OCI-LY7 (cell line): ENCODE measurements around the gene GID4. TPM values are rescaled to one million over a fixed set of nuclear protein-coding genes. Genes with fewer than 3 reads are reported as not detected.

ENCODE experiments used
- BruUV-seq: library from RNA; stranded (reverse); fragments of 400-500 nt; replicated peaks from 2 replicates; lab custom pipeline; 2021; lab: Mats Ljungman, UMichigan
- CTCF ChIA-PET: fragments of 300-600 bp; sonication (Branson Sonifier 250); formaldehyde crosslinking; loops from one replicate; lab custom pipeline; 2022; ENCODE audit warnings: antibody characterized with exemption; ENCODE audit not compliant: unreplicated experiment; lab: Charles Lee
- POLR2A ChIA-PET: fragments of 300-600 bp; sonication (Branson Sonifier 250); formaldehyde crosslinking; loops from one replicate; lab custom pipeline; 2022; ENCODE audit warnings: antibody characterized with exemption; lab: Charles Lee
- DNase-seq: peaks from one replicate; pipeline ENCODE4 v3.0.0-alpha.2; 2015; ENCODE audit warnings: low spot score
- H2AFZ ChIP-seq: fragments of 200-600 bp; sonication (generic), shearing (Covaris generic); 2 replicates; pipeline ENCODE4 v1.6.1; 2014; ENCODE audit warnings: mild to moderate bottlenecking, antibody characterized with exemption, low read length, moderate library complexity
- H3K27ac ChIP-seq: fragments of 200-600 bp; sonication (generic); 2 replicates; pipeline ENCODE4 v1.5.1; 2014; ENCODE audit warnings: mixed run types, low read depth, mild to moderate bottlenecking, moderate library complexity, low read length, inconsistent platforms; ENCODE audit not compliant: poor library complexity, severe bottlenecking
- H3K36me3 ChIP-seq: fragments of 200-600 bp; sonication (generic); 2 replicates; pipeline ENCODE4 v1.6.1; 2014; ENCODE audit warnings: mild to moderate bottlenecking, antibody characterized with exemption, low read length, moderate library complexity, mixed read lengths; ENCODE audit not compliant: insufficient read depth
- H3K4me1 ChIP-seq: fragments of 200-600 bp; sonication (generic); 2 replicates; pipeline ENCODE4 v1.5.1; 2014; ENCODE audit warnings: mild to moderate bottlenecking, low read length; ENCODE audit not compliant: insufficient read depth, poor library complexity, severe bottlenecking
- H3K4me2 ChIP-seq: fragments of 200-600 bp; sonication (generic); 2 replicates; pipeline ENCODE4 v1.6.1; 2014; ENCODE audit warnings: mild to moderate bottlenecking, low read length
- H3K4me3 ChIP-seq: fragments of 200-600 bp; sonication (generic); 2 replicates; pipeline ENCODE4 v1.5.1; 2014; ENCODE audit warnings: mild to moderate bottlenecking, low read depth, low read length; ENCODE audit not compliant: poor library complexity, severe bottlenecking
- H3K79me2 ChIP-seq: fragments of 200-600 bp; sonication (generic); 2 replicates; pipeline ENCODE4 v1.6.1; 2016; ENCODE audit warnings: low read depth, mild to moderate bottlenecking, low read length, moderate library complexity, mixed read lengths; ENCODE audit not compliant: insufficient read depth
- H3K9me2 ChIP-seq: fragments of 200-600 bp; sonication (generic); 2 replicates; pipeline ENCODE4 v1.6.1; 2016; ENCODE audit warnings: mild to moderate bottlenecking, low read length, mixed read lengths; ENCODE audit not compliant: insufficient read depth
- H3K9me3 ChIP-seq: fragments of 200-600 bp; sonication (generic); 2 replicates; pipeline ENCODE4 v1.6.1; 2014; ENCODE audit warnings: mild to moderate bottlenecking, mixed run types, low read length, mixed read lengths
- H4K20me1 ChIP-seq: fragments of 200-600 bp; sonication (generic); 2 replicates; pipeline ENCODE4 v1.6.1; 2014; ENCODE audit warnings: mild to moderate bottlenecking, antibody characterized with exemption, low read length, moderate library complexity, mixed read lengths; ENCODE audit not compliant: insufficient read depth
- CTCF ChIP-seq: fragments of 200-600 bp; sonication (generic); conservative IDR thresholded peaks from 2 replicates; pipeline ENCODE4 v1.5.1; 2014; ENCODE audit warnings: mild to moderate bottlenecking, antibody characterized with exemption, low read length, moderate library complexity, mixed read lengths
- EZH2phosphoT487 ChIP-seq: fragments of 200-600 bp; sonication (generic); IDR thresholded peaks from 2 replicates; pipeline ENCODE4 v1.6.1; 2018; ENCODE audit warnings: low read depth, borderline replicate concordance, mild to moderate bottlenecking, mixed run types, antibody characterized with exemption, low read length, moderate library complexity, mixed read lengths
- intact Hi-C: fragments of 100-400 bp; cut with micrococcal nuclease; formaldehyde crosslinking; loops from one replicate; pipeline ENCODE4 v1.10.0; 2022; ENCODE audit not compliant: unreplicated experiment
- total RNA-seq, 2 experiments: library from RNA; depleted of rRNA in 1 of 2; stranded (reverse); fragments of >200 nt in 1 of 2; shearing (Covaris generic) in 1 of 2; gene quantifications; 2 replicates each; pipeline ENCODE4 v1.2.3, GENCODE V29; 2014 to 2022

The GID4 gene
- total RNA-seq, 2 experiments from 2014 or later = 5.1 to 11.8 TPM

DNA sequence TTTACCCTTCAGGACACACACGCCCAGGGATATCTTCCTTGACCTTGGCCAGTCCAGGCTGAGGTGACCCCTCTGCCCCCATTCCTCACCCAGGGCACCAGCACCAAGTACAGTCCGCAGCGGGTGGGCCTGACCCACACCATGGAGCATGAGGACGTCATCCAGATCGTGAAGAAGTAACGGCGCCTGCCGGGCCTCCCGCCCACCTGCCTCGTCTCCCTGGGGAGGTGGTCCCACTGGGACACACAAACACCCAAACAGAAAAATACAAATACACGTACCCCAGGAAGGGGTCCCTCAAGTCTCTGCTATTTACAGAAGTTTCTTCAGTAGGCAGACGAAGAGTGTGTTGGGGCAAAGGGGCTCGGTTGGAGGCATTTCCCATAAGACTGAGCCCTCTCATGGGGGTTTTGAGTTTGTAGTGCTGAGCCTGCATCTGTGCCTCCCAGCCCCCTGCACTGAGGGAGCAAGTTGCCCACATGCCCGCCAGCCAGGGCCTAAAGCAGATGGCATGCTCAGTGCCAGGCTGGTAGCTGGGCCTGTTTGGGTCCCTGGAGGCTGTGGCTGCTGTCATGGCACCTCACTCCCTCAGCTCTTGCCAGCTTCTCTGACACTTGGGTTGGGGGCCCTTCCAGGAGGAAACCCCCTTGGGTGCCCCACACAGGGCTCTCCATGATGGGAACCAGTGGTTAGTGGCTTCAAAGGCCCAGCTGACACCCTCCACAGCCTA lies 68.0 kb downstream of the GID4 start:
- no peaks in the 10 kb centered on the region for H3K79me2 ChIP-seq
- peaks cover 5% of the 10 kb centered on the region for H3K4me1 ChIP-seq
- H3K4me3 ChIP-seq = no peak overlapping the region
- no peak overlapping the region for H2AFZ ChIP-seq
- H3K4me2 ChIP-seq = no peak overlapping the region
- H4K20me1 ChIP-seq = no peaks in the 10 kb centered on the region
- CTCF ChIA-PET = no interaction called here
- no peaks in the 10 kb centered on the region for H3K9me3 ChIP-seq
- no peak overlapping the region for H3K27ac ChIP-seq
- no peak for DNase-seq
- no peaks in the 10 kb centered on the region for H3K9me2 ChIP-seq
- no TSS peak for BruUV-seq
- H3K36me3 ChIP-seq = no peaks in the 10 kb centered on the region
- no peak for TF ChIP-seq EZH2phosphoT487
- no peak for TF ChIP-seq CTCF
- POLR2A ChIA-PET = no interaction called here
- intact Hi-C loops = no loop called here

DNA sequence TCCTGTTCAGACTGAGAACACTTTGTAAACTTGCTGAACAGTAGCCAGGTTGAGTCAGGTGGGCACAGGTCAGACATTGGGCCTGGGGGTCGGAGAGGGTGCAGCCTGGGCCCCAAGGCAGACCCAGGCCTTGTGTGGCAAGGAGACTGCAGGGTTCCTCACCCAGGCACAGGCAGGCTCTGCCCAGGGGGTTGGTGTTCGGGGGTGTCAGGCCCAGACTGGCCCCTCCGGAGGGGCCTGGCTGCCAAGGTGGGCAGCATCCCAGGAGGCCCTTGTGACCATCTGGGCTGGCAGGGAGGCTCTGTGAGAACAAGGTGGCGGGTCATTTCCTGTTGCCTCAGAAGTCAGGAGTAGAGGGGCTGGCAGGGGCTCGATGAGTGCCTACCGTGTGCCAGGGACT lies 68.8 kb downstream of the GID4 start:
- ChIA-PET CTCF (no interaction called here), POLR2A (no interaction called here)
- no peaks in the 10 kb centered on the region for H3K36me3 ChIP-seq
- DNase-seq = no peak
- H3K4me2 ChIP-seq = no peak overlapping the region
- H3K9me3 ChIP-seq = no peaks in the 10 kb centered on the region
- H4K20me1 ChIP-seq = no peaks in the 10 kb centered on the region
- H3K4me1 ChIP-seq = no peaks in the 10 kb centered on the region
- H3K79me2 ChIP-seq = no peaks in the 10 kb centered on the region
- no peak for TF ChIP-seq EZH2phosphoT487
- TF ChIP-seq CTCF = no peak
- BruUV-seq = no TSS peak
- H3K9me2 ChIP-seq = no peaks in the 10 kb centered on the region
- H2AFZ ChIP-seq = no peak overlapping the region
- intact Hi-C loops = no loop called here
- H3K27ac ChIP-seq = no peak overlapping the region
- H3K4me3 ChIP-seq = no peak overlapping the region
